ENCODE results near the gene CFAP61.

Gene CFAP61

DNA sequence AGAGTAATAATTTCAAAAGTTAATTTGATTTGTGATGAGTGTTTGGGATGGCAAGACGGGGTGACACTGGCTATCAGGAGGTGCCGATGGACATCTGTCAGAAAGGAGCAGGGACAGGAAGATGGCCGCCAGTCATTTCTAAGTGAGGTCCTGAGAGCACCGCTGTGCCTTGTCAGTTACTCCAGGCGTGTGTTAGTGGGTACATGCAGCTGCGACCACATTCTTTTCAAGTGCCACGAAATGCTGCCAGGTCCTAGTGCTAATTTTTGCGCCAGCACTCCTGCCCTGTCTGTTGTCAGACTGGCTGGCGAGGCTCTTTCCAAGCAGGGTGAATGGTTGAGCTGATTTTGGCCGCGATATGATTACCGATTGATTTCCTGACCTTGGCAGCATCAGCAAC lies 251.0 kb downstream of the CFAP61 start:
- no peaks in the 10 kb centered on the region for H3K36me3 Mint-ChIP-seq
- H3K9me3 Mint-ChIP-seq, result no peaks in the 10 kb centered on the region
- no peak overlapping the region for H3K27ac Mint-ChIP-seq
- no peak overlapping the region for H3K4me3 Mint-ChIP-seq
- H3K27me3 Mint-ChIP-seq, result peaks cover 6% of the 10 kb centered on the region
- no peaks in the 10 kb centered on the region for H3K4me1 Mint-ChIP-seq

DNA sequence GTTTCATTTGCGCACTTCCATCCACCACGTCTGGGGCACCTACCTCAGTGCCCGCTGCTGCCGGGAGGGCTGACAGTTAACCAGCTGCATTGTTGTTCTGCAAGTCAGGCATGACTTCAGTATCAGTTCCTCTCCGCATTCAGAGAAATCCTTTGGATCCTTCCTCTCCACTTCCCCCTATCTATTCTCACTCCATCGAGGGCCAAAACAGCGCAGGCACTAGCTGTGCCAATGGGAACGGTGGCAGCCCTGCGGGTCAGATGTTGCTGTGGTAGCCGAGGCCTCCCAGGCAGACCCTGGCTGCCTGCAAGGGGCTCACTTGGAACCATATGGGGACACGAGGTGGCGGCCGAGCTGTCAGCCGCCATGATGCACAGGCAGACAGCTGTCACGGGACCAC lies 251.4 kb downstream of the CFAP61 start:
- H3K36me3 Mint-ChIP-seq, result no peaks in the 10 kb centered on the region
- no peaks in the 10 kb centered on the region for H3K4me1 Mint-ChIP-seq
- H3K9me3 Mint-ChIP-seq, result no peaks in the 10 kb centered on the region
- no peak overlapping the region for H3K4me3 Mint-ChIP-seq
- H3K27me3 Mint-ChIP-seq, result peaks cover 6% of the 10 kb centered on the region
- H3K27ac Mint-ChIP-seq, result no peak overlapping the region

DNA sequence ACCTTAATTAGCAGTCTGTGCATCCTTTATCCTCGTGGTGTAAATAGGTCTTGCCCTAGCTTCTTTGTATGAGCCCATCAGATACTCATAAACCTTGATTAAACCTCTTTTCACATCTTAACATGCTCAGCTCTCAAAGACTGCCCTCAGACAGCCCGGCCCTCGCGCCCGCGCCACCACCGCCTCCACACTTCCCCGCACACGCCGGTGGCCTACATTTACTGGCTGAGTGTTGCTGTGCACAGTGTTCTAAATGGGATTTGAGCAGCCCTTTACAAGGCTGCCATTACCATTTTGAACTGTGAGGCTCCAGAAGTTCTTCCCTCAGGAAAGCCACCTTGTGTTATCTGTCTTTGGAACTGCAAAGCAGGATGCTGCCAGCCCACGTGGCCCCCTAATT lies 252.6 kb downstream of the CFAP61 start:
- no peaks in the 10 kb centered on the region for H3K4me1 Mint-ChIP-seq
- peaks cover 6% of the 10 kb centered on the region for H3K27me3 Mint-ChIP-seq
- no peak overlapping the region for H3K4me3 Mint-ChIP-seq
- no peaks in the 10 kb centered on the region for H3K36me3 Mint-ChIP-seq
- no peaks in the 10 kb centered on the region for H3K9me3 Mint-ChIP-seq
- H3K27ac Mint-ChIP-seq, result no peak overlapping the region

DNA sequence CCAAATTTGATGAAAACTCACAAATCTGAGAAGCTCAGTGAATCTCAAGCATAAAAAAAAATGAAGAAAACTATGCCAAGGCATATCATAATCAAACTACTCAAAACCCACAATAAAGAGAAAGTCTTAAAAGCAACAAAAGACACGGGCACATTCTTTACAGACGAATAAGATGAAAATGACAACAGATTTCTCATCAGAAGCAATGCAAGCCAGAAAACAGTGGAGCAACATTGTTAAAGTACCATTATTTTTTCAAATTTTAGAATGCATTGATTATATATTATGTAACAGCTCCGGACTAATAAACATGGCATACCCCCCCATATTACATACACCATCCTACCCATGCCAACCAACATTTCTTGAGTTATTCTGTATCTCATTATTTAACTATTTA lies 260.2 kb downstream of the CFAP61 start:
- H3K9me3 Mint-ChIP-seq, result no peaks in the 10 kb centered on the region
- peaks cover 8% of the 10 kb centered on the region for H3K27me3 Mint-ChIP-seq
- no peak overlapping the region for H3K27ac Mint-ChIP-seq
- no peaks in the 10 kb centered on the region for H3K36me3 Mint-ChIP-seq
- no peaks in the 10 kb centered on the region for H3K4me1 Mint-ChIP-seq
- no peak overlapping the region for H3K4me3 Mint-ChIP-seq

DNA sequence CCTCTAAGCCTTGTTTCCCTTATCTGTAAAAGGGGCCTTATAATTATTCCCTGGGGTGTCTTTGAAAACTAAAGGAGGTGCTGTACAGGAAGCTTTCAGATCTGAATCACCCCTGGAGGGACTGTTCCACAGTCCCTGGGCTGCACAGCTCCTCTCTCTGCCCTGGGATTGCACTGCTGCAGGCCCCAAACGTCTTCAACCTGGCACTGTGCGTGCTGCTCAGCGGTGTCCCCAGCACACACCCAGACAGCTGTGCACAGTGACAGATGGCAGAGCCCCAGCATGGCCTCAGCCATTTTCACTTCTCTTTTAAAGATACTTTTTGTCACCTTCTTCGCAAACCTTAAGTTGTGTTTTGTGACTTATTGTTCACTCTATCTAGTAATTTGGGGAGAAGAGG lies 264.9 kb downstream of the CFAP61 start:
- Mint-ChIP-seq H3K27ac (no peak overlapping the region), H3K4me3 (no peak overlapping the region)

DNA sequence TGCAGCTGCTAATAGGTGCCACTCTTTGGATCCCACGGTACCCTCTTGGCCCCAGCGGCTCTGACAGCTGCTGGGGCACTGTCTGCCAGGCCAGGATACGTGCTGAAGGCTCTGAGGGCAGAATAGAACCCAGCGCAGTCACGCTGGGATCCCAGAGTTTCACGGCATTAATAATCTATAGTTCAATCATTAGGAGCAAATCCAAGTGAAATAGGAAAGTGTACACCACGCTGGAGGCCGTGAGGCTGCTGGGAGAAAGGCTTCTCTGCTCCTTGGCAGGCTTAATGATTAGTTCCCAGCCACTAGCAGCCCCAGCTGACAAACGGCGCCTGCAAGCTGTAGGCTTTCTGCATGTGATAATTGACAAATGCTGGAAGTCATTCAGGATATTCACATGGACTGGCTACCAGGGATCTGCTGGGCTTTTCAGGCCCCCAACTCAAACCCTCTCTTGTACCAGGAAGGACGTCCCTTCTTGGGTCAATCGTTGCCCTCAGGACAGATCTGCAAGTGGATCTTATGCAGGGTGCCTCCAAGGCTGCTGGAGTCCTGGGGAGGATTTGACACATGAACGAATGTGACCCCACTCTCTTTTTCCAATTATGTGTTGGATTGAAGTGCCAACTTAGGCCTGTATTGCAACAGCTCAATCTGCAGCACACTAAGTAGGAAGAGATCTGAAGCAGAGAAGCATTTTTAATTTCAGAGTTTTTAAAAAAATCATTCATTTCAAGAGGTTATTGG lies 265.5 kb downstream of the CFAP61 start:
- Mint-ChIP-seq H3K27ac (no peak overlapping the region), H3K4me3 (no peak overlapping the region), H3K36me3 (no peaks in the 10 kb centered on the region), H3K9me3 (no peaks in the 10 kb centered on the region), H3K27me3 (peaks cover 7% of the 10 kb centered on the region), H3K4me1 (no peaks in the 10 kb centered on the region)

More for the DNA sequence above, 264.9 kb downstream of the CFAP61 start:
- Mint-ChIP-seq H3K27me3 (peaks cover 7% of the 10 kb centered on the region), H3K9me3 (no peaks in the 10 kb centered on the region), H3K4me1 (no peaks in the 10 kb centered on the region), H3K36me3 (no peaks in the 10 kb centered on the region)

DNA sequence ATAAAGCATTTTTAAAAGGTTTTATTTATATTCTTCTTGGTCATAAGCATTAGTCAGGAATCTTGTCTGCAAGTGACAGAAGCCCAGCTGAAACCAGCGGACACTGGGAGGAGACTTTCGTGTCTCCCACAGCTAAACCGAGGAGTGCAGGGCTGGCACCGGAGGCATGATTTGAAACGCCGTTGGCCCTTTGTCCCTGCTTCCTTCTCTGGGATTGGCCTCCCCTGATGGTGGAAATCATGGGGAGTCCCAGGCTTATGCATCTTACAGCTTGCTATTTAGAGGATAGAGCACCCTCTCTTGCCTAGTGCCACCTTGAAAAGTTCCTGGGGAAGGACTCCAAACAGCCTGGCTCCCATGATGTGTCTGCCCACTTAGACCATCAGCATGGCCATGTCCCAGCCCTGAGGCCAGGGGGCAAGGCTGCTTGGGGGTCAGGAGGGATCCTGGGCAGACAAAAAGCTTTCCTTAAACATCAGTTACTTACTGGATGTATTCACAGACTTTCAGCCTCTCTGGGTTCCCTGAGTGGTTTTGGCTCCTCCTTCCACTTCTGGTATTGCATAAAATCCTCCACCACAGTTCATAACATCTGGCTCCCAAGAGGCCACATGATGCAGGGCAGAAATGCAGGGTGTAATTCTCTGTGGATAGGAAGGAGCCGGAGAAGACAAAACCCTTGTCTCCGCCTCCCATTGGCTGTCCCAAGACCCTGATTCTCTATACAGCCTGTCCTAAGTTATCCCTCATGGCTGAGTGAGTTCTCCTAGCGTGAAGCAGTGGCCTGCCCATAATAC lies 266.2 kb downstream of the CFAP61 start:
- Mint-ChIP-seq H3K27ac (no peak overlapping the region), H3K4me3 (no peak overlapping the region), H3K4me1 (no peaks in the 10 kb centered on the region), H3K27me3 (peaks cover 7% of the 10 kb centered on the region), H3K9me3 (no peaks in the 10 kb centered on the region), H3K36me3 (no peaks in the 10 kb centered on the region)

DNA sequence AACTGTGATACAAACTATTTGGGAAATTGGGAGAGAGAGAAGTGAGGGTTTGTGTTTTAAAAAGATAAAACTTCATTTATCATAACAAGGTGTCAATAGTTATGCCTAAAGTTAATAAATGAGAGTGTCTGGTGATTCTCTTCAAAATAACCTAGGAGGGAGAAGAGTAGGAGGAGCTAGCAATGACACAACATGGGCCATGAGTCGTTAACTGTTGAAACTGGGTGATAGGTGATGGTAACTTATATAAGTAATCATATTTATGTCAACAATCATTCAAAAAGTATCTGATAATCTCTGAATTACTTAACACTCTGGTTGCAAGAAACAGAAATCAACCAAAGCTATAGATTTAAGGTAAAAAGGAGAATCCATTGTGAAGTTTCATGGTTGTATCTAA lies 268.8 kb downstream of the CFAP61 start:
- H3K27ac Mint-ChIP-seq, result no peak overlapping the region
- no peaks in the 10 kb centered on the region for H3K36me3 Mint-ChIP-seq
- H3K27me3 Mint-ChIP-seq, result peaks cover 7% of the 10 kb centered on the region
- no peaks in the 10 kb centered on the region for H3K4me1 Mint-ChIP-seq
- H3K9me3 Mint-ChIP-seq, result no peaks in the 10 kb centered on the region
- no peak overlapping the region for H3K4me3 Mint-ChIP-seq

DNA sequence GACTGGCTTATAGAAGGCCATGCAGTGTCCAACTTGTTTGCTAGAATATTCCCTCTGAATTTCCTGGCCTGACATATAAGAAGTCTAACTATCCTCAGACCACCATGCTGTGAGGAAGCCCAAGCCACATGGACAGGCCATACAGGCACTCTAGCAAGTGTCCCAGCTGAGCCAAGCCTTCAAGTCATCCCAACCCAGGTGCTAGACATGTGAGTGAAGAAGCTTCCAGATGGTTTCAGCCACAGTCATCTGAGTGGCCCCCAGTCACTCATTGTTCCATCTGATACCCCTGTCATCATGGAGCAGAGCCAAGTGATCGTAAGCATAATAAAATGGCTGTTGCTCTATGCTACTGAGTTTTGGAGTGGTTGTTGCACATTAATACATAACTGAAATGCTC lies 269.6 kb downstream of the CFAP61 start:
- Mint-ChIP-seq H3K27me3 (peaks cover 7% of the 10 kb centered on the region), H3K27ac (no peak overlapping the region), H3K4me3 (no peak overlapping the region), H3K36me3 (no peaks in the 10 kb centered on the region), H3K9me3 (no peaks in the 10 kb centered on the region), H3K4me1 (no peaks in the 10 kb centered on the region)

DNA sequence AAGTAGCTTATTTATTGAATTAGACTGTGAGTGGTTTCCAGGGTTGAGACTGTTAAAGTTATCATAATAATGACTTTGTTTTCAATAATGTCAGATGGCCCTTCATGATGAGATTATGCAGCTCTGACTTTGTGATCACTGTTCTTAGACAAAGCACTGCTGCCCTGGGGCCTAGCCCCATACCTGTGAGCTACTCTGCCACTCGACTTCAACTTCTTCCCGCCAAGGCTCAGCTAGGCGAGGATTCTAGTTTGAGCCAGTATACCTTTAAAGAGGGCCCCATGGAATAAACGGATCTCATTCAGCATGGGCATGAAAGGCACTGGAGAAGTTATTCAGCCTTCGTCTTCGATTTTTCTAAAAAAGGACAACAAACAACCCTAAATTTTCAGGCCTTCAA lies 270.6 kb downstream of the CFAP61 start:
- Mint-ChIP-seq H3K27ac (no peak overlapping the region), H3K27me3 (peaks cover 5% of the 10 kb centered on the region), H3K36me3 (no peaks in the 10 kb centered on the region)

DNA sequence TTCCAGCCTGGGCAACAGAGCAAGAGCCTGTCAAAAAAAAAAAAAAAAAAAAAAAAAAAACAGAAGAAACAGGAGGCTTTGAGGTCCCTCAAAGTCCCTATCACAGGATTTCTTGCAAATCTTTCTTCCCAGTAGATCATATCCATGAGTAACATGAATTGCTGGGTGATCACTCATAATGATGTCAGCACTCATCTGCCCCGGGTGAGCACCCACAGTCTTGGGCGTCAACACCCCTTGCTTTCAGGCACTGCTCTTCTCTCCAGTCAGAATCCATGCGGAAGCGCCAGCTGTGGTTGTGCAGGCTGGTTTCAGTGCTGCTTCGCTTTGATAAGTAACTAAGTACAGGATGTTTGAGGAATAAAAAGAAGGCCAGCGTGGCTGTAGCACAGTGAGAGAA lies 275.4 kb downstream of the CFAP61 start:
- Mint-ChIP-seq H3K4me1 (no peaks in the 10 kb centered on the region), H3K27ac (no peak overlapping the region), H3K27me3 (peaks cover 15% of the 10 kb centered on the region), H3K9me3 (no peaks in the 10 kb centered on the region), H3K36me3 (no peaks in the 10 kb centered on the region), H3K4me3 (no peak overlapping the region)

More for the DNA sequence above, 270.6 kb downstream of the CFAP61 start:
- no peak overlapping the region for H3K4me3 Mint-ChIP-seq
- no peaks in the 10 kb centered on the region for H3K4me1 Mint-ChIP-seq
- H3K9me3 Mint-ChIP-seq, result no peaks in the 10 kb centered on the region

DNA sequence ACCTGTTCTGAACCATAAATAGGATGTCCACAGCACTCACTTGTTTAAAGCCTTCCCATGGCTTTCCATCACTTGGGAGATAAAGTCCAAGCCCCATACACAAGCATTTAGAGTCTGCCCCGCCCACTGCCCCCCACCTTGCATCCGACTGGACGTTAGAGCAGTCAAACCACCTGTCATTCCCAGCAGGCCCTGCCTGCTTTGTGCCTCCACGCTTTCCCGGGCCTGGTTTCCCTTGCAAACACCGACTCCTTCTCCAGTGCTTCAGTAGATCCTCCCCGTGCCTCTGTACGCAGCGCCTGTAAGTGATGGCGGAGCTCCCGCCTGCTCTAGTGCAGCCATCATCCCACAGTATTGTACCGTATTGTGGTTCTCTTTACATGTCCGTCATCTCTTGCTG lies 277.2 kb downstream of the CFAP61 start:
- Mint-ChIP-seq H3K27me3 (peaks cover 19% of the 10 kb centered on the region), H3K4me3 (no peak overlapping the region), H3K27ac (peak overlapping the region; percentile 6), H3K36me3 (no peaks in the 10 kb centered on the region), H3K9me3 (no peaks in the 10 kb centered on the region), H3K4me1 (no peaks in the 10 kb centered on the region)

DNA sequence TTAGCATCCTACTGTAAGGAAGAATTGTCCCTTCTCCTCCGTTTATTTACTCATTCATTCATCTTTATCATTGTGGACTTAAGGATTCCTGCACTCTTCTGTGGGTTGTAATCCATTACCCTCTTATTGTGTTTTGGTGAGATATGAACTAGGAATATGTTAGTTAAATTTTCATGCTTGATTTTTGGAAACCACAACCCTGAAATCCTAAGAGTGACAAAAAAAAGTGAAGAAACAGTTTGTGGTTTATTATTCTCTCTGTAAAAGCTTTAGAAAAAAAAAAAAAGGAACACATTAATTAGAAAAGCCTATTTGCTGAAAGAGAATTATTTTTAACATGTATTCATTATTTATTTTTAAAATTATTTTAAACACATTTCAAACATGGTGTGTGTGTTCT lies 278.8 kb downstream of the CFAP61 start:
- Mint-ChIP-seq H3K36me3 (no peaks in the 10 kb centered on the region), H3K27ac (no peak overlapping the region), H3K4me3 (no peak overlapping the region), H3K4me1 (no peaks in the 10 kb centered on the region), H3K27me3 (peaks cover 19% of the 10 kb centered on the region), H3K9me3 (no peaks in the 10 kb centered on the region)

DNA sequence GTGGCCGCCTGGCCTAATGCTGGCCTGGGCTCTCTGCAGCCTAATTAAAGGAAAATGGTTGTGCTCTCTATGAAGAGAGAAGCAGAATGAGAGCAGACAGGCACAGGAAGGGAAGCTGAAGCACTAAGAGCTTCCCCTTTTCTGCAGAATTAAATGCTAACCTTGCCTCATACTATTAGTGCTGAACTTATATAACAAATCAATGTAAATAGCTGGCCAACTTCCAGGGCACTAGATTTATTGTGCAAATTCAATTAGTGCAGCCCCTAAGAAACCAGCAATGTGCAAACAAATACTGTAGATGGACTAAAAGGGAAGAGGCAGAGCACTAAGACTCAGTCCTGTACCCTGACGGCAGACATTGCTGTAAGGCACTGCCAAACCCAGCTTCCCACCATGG lies 279.5 kb downstream of the CFAP61 start:
- no peaks in the 10 kb centered on the region for H3K4me1 Mint-ChIP-seq
- no peaks in the 10 kb centered on the region for H3K36me3 Mint-ChIP-seq
- peaks cover 19% of the 10 kb centered on the region for H3K27me3 Mint-ChIP-seq
- H3K4me3 Mint-ChIP-seq, result no peak overlapping the region
- no peak overlapping the region for H3K27ac Mint-ChIP-seq
- H3K9me3 Mint-ChIP-seq, result no peaks in the 10 kb centered on the region

DNA sequence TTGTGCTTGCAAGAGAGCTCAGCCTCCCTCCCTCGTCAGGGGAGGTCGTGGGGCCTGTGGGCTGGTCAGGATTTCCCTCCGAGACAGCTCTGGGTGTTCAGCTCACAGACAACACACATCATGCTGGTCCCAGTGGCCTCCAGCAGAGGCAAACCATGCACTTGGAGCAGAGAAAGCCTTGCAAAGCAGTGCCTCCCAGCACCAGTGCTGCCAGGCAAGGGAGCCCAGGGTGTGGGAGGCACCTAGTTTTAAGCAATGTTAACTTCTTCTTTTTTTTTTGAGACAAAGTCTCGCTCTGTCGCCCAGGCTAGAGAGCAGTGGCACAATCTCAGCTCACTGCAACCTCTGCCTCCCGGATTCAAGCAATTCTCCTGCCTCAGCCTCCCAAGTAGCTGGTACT lies 281.5 kb downstream of the CFAP61 start:
- H3K4me1 Mint-ChIP-seq, result no peaks in the 10 kb centered on the region
- no peaks in the 10 kb centered on the region for H3K9me3 Mint-ChIP-seq
- no peak overlapping the region for H3K4me3 Mint-ChIP-seq
- H3K36me3 Mint-ChIP-seq, result no peaks in the 10 kb centered on the region
- H3K27me3 Mint-ChIP-seq, result peaks cover 16% of the 10 kb centered on the region
- no peak overlapping the region for H3K27ac Mint-ChIP-seq

DNA sequence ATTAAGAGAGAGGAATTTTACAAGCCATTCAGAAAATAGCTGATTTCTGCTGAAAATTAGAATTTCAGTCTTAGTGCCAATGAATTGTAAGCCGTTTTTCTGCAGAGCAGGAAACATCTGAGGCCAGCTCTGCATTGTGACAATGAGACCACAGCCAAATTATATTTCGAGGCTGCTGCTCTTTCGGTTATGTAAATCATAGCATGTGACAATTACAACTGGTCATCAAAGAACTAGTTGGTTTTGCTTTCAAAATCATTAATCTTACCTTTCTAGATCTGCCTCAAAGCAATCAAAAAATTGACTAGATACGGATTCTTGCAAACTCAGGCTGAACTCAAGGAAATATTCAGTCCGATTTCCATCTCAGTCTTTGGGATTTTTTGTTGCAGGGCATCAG lies 282.2 kb downstream of the CFAP61 start:
- no peaks in the 10 kb centered on the region for H3K9me3 Mint-ChIP-seq
- no peak overlapping the region for H3K27ac Mint-ChIP-seq
- no peak overlapping the region for H3K4me3 Mint-ChIP-seq
- peaks cover 11% of the 10 kb centered on the region for H3K27me3 Mint-ChIP-seq
- no peaks in the 10 kb centered on the region for H3K4me1 Mint-ChIP-seq
- no peaks in the 10 kb centered on the region for H3K36me3 Mint-ChIP-seq

All from activated naive CD4-positive, alpha-beta T cell treated with anti-CD3 and anti-CD28 coated beads, Interleukin-2, amount 50 U/mL, for 24 hours (primary cell).